Measurements from ENCODE around the gene STK24. TPM values are rescaled to one million over a fixed set of nuclear protein-coding genes. Genes with fewer than 3 reads are reported as not detected.
"Not testable (repeated sequence)": the region's sequence is repeated elsewhere in the genome, so short reads cannot be mapped to it uniquely, and the experiment has no call there.

Gene STK24
- total RNA-seq (2021) (84.8 and 87.8 TPM in 2 replicates), Bru-seq, nascent RNA (percentile 83 among the genes with signal in this experiment), BruChase-seq, experiment 1, labeled RNA remaining after a 2-hour chase (percentile 72 among the genes with signal in this experiment), BruChase-seq, experiment 2, labeled RNA remaining after a 6-hour chase (percentile 79 among the genes with signal in this experiment)
- long read RNA-seq, full-length matches to known transcripts: 94 of 119 reads
- long read RNA-seq, partial matches to known transcripts: 13 of 119 reads
- long read RNA-seq, other reads (novel, unspliced or antisense): 12 of 119 reads

- BruUV-seq (replicated peaks): no TSS peak
- H3K36me3 ChIP-seq (ENCODE audit: insufficient read depth, low read length, poor library complexity, severe bottlenecking): no peaks in the 10 kb centered on the region
- H3K4me1 ChIP-seq (ENCODE audit: insufficient read depth, low read length, poor library complexity, severe bottlenecking): peaks cover 38% of the 10 kb centered on the region
- POLR2A ChIA-PET (ENCODE audit: low non-redundant PET): interaction anchor here (0.7 kb wide), 1 partner anchor 121 kb away, joined by 7 read pairs; no protein-coding TSS in a partner anchor
- peak within 1 kb of the TSS; percentile 93 for H3K27ac ChIP-seq (ENCODE audit: low read depth, low read length, poor library complexity, severe bottlenecking)
- intact Hi-C loops (cut with micrococcal nuclease; ENCODE audit: unreplicated experiment): no loop called here
- peak; percentile 57 for DNase-seq (ENCODE audit: low spot score)
- CTCF ChIA-PET: no interaction called here
- TF ChIP-seq EZH2 (IDR thresholded peaks at IDR 0.05; ENCODE audit: borderline replicate concordance, low read depth, low read length, poor library complexity, severe bottlenecking): no peak
- TF ChIP-seq CTCF (conservative IDR thresholded peaks at IDR 0.05; ENCODE audit: low read depth, low read length): no peak
- no peaks in the 10 kb centered on the region for H3K27me3 ChIP-seq (replicated peaks; ENCODE audit: insufficient read depth, low read depth, low read length, poor library complexity)
- H3K9me3 ChIP-seq (ENCODE audit: low read depth, low read length, poor library complexity, severe bottlenecking): no peaks in the 10 kb centered on the region
- H3K4me3 ChIP-seq (ENCODE audit: low read depth, low read length, poor library complexity, severe bottlenecking): peak within 1 kb of the TSS; percentile 95
Measured at GRCh38 chr13:98576963-98577835, at the start of gene STK24. Gene STK24 (minus strand): TSS chr13:98577107. CDS start chr13:98576786, 321 bp downstream.

- DNase-seq (ENCODE audit: low spot score): peak; percentile 50
- intact Hi-C loops (cut with micrococcal nuclease; ENCODE audit: unreplicated experiment): no loop called here
- no TSS peak for BruUV-seq (replicated peaks)
- TF ChIP-seq EZH2 (IDR thresholded peaks at IDR 0.05; ENCODE audit: borderline replicate concordance, low read depth, low read length, poor library complexity, severe bottlenecking) (no peak), CTCF (conservative IDR thresholded peaks at IDR 0.05; ENCODE audit: low read depth, low read length) (no peak)
- POLR2A ChIA-PET (ENCODE audit: low non-redundant PET): no interaction called here
- CTCF ChIA-PET: no interaction called here
- no peak overlapping the region for H3K27ac ChIP-seq (ENCODE audit: low read depth, low read length, poor library complexity, severe bottlenecking)
- H3K4me3 ChIP-seq (ENCODE audit: low read depth, low read length, poor library complexity, severe bottlenecking): no peak overlapping the region
- H3K36me3 ChIP-seq (ENCODE audit: insufficient read depth, low read length, poor library complexity, severe bottlenecking): no peaks in the 10 kb centered on the region
- H3K4me1 ChIP-seq (ENCODE audit: insufficient read depth, low read length, poor library complexity, severe bottlenecking): peaks cover 6% of the 10 kb centered on the region
- no peaks in the 10 kb centered on the region for H3K27me3 ChIP-seq (replicated peaks; ENCODE audit: insufficient read depth, low read depth, low read length, poor library complexity)
- H3K9me3 ChIP-seq (ENCODE audit: low read depth, low read length, poor library complexity, severe bottlenecking): no peaks in the 10 kb centered on the region
Measured at GRCh38 chr13:98626298-98626935, 49.5 kb upstream of the STK24 start.

- H3K27ac ChIP-seq (ENCODE audit: low read depth, low read length, poor library complexity, severe bottlenecking); H3K4me3 ChIP-seq (ENCODE audit: low read depth, low read length, poor library complexity, severe bottlenecking); H3K27me3 ChIP-seq (replicated peaks; ENCODE audit: insufficient read depth, low read depth, low read length, poor library complexity); BruUV-seq (replicated peaks); H3K4me1 ChIP-seq (ENCODE audit: insufficient read depth, low read length, poor library complexity, severe bottlenecking); H3K36me3 ChIP-seq (ENCODE audit: insufficient read depth, low read length, poor library complexity, severe bottlenecking); DNase-seq (ENCODE audit: low spot score); intact Hi-C loops (cut with micrococcal nuclease; ENCODE audit: unreplicated experiment); CTCF ChIA-PET; H3K9me3 ChIP-seq (ENCODE audit: low read depth, low read length, poor library complexity, severe bottlenecking); POLR2A ChIA-PET (ENCODE audit: low non-redundant PET): not testable (repeated sequence)
Measured at GRCh38 chr13:98624589-98624988, 47.7 kb upstream of the STK24 start.

Measured in A673 (cell line).